Peyer's patch (tissue), 4 donors: Measurements from ENCODE around the gene GOLGA6B.
A peak's percentile ranks its signal among the peaks of the same experiment; 100 is the strongest.

Experiments
- CTCF ChIP-seq, 6 experiments: fragments of 450-650 bp in 4 of 6; fragments of 200-600 bp in 2 of 6; sonication (generic) in 1 of 6; IDR thresholded peaks; one replicate each; pipeline ENCODE4 v1.5.1; 2017 to 2019; ENCODE audit warnings: antibody characterized with exemption in 6 of 6, mild to moderate bottlenecking in 3 of 6, moderate library complexity in 1 of 6
- POLR2A ChIP-seq, 2 donors: fragments of 450-650 bp; IDR thresholded peaks; one replicate each; pipeline ENCODE4 v1.5.1; 2017; ENCODE audit warnings: antibody characterized with exemption in 2 of 2, mild to moderate bottlenecking in 2 of 2, moderate library complexity in 2 of 2

GRCh38 chr15:72685925-72686794 is 31.7 kb downstream of the GOLGA6B start, which contains the start of the genes BBS4 and HIGD2B:
- no peak for TF ChIP-seq CTCF (IDR thresholded peaks at IDR 0.05)
- TF ChIP-seq POLR2A (IDR thresholded peaks at IDR 0.05): peak; percentile 51 to 67
